GM23338 (cell line): ENCODE results near the gene IGSF5.

Experiments used
- EZH2phosphoT487 ChIP-seq: fragments of 200-600 bp; sonication (generic); IDR thresholded peaks from one replicate; pipeline ENCODE4 v1.8.1; 2018; ENCODE audit warnings: antibody characterized with exemption; ENCODE audit not compliant: unreplicated experiment
- POLR2AphosphoS5 ChIP-seq: IDR thresholded peaks from 2 replicates; pipeline ENCODE4 v1.6.1; 2016; ENCODE audit warnings: antibody characterized with exemption, low read depth
- TF ChIP-seq, protein P1 (sequence below), 2 experiments: fragments of 200-600 bp in 1 of 2; sonication (generic) in 1 of 2; conservative IDR thresholded peaks; 2 replicates each; pipeline versions ENCODE4 v1.5.1 to v1.6.1; 2016 to 2017; ENCODE audit warnings: antibody characterized with exemption in 2 of 2, low read depth in 2 of 2, mild to moderate bottlenecking in 2 of 2, moderate library complexity in 1 of 2
- TF ChIP-seq, protein P2 (sequence below): IDR thresholded peaks from one replicate; pipeline ENCODE4 v1.6.1; 2018; ENCODE audit warnings: antibody characterized with exemption; ENCODE audit not compliant: unreplicated experiment

DNA sequence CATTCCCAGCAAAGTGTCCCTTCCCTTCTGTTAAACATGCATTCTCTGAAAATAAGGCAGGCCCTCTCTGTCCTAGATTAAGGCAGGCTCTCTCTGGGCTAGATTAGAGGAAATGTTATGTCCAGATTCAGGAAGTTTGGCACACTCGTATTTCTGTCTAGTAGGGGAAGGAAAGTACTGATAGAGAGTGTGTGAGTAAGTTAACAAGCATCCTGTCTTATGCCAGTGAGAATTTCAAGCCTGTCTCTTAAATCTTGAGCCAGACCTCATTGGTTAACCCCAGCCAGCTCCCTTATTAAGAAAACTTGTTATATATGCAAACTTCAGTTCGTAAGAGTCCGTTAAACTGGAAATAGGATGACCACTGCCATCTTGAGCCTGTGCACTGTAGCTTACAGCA is 31.6 kb downstream of the IGSF5 start:
- TF ChIP-seq, protein P1, sequence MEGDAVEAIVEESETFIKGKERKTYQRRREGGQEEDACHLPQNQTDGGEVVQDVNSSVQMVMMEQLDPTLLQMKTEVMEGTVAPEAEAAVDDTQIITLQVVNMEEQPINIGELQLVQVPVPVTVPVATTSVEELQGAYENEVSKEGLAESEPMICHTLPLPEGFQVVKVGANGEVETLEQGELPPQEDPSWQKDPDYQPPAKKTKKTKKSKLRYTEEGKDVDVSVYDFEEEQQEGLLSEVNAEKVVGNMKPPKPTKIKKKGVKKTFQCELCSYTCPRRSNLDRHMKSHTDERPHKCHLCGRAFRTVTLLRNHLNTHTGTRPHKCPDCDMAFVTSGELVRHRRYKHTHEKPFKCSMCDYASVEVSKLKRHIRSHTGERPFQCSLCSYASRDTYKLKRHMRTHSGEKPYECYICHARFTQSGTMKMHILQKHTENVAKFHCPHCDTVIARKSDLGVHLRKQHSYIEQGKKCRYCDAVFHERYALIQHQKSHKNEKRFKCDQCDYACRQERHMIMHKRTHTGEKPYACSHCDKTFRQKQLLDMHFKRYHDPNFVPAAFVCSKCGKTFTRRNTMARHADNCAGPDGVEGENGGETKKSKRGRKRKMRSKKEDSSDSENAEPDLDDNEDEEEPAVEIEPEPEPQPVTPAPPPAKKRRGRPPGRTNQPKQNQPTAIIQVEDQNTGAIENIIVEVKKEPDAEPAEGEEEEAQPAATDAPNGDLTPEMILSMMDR (conservative IDR thresholded peaks at IDR 0.05; ENCODE audit: low read depth in 2 of 2) = no peak
- no peak for TF ChIP-seq EZH2phosphoT487
- TF ChIP-seq POLR2AphosphoS5 = no peak
- TF ChIP-seq, protein P2, sequence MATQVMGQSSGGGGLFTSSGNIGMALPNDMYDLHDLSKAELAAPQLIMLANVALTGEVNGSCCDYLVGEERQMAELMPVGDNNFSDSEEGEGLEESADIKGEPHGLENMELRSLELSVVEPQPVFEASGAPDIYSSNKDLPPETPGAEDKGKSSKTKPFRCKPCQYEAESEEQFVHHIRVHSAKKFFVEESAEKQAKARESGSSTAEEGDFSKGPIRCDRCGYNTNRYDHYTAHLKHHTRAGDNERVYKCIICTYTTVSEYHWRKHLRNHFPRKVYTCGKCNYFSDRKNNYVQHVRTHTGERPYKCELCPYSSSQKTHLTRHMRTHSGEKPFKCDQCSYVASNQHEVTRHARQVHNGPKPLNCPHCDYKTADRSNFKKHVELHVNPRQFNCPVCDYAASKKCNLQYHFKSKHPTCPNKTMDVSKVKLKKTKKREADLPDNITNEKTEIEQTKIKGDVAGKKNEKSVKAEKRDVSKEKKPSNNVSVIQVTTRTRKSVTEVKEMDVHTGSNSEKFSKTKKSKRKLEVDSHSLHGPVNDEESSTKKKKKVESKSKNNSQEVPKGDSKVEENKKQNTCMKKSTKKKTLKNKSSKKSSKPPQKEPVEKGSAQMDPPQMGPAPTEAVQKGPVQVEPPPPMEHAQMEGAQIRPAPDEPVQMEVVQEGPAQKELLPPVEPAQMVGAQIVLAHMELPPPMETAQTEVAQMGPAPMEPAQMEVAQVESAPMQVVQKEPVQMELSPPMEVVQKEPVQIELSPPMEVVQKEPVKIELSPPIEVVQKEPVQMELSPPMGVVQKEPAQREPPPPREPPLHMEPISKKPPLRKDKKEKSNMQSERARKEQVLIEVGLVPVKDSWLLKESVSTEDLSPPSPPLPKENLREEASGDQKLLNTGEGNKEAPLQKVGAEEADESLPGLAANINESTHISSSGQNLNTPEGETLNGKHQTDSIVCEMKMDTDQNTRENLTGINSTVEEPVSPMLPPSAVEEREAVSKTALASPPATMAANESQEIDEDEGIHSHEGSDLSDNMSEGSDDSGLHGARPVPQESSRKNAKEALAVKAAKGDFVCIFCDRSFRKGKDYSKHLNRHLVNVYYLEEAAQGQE = no peak
